Smooth muscle cell (in vitro differentiated cells): Measurements from ENCODE around the gene PLPPR3. TPM values are rescaled to one million over a fixed set of nuclear protein-coding genes. Genes with fewer than 3 reads are reported as not detected.

ENCODE experiments used
- DNase-seq: peaks from one replicate; lab custom pipeline; 2025; ENCODE audit not compliant: unreplicated experiment; lab: John Stamatoyannopoulos, UW
- H2AFZ ChIP-seq: fragments of 200-600 bp; sonication (generic); 2 replicates; pipeline ENCODE4 v1.6.0; 2016; ENCODE audit warnings: antibody characterized with exemption, low read depth, mild to moderate bottlenecking
- H3F3A ChIP-seq: fragments of 200-600 bp; sonication (generic); 2 replicates; pipeline ENCODE4 v1.6.0; 2017; ENCODE audit warnings: antibody characterized with exemption, low read depth
- H3K27ac ChIP-seq: fragments of 200-600 bp; sonication (generic); 2 replicates; pipeline ENCODE4 v1.5.1; 2016; ENCODE audit warnings: low read depth, mild to moderate bottlenecking
- H3K27me3 ChIP-seq: fragments of 200-600 bp; sonication (generic); 2 replicates; pipeline ENCODE4 v1.6.1; 2016; ENCODE audit warnings: low read depth, mild to moderate bottlenecking
- H3K36me3 ChIP-seq: fragments of 200-600 bp; sonication (generic); 2 replicates; pipeline ENCODE4 v1.5.1; 2016; ENCODE audit warnings: low read depth
- H3K4me1 ChIP-seq: fragments of 200-600 bp; sonication (generic); 2 replicates; pipeline ENCODE4 v1.5.1; 2016; ENCODE audit warnings: low read depth
- H3K4me2 ChIP-seq: fragments of 200-600 bp; sonication (generic); 2 replicates; pipeline ENCODE4 v1.6.0; 2016; ENCODE audit warnings: mild to moderate bottlenecking
- H3K4me3 ChIP-seq: fragments of 200-600 bp; sonication (generic); 2 replicates; pipeline ENCODE4 v1.5.1; 2016; ENCODE audit warnings: mild to moderate bottlenecking
- H3K79me2 ChIP-seq: fragments of 200-600 bp; sonication (generic); 2 replicates; pipeline ENCODE4 v1.6.0; 2016; ENCODE audit warnings: low read depth, mild to moderate bottlenecking
- H3K9ac ChIP-seq: fragments of 200-600 bp; sonication (generic); 2 replicates; pipeline ENCODE4 v1.6.0; 2016; ENCODE audit warnings: low read depth
- H3K9me3 ChIP-seq: fragments of 200-600 bp; sonication (generic); replicated peaks from 2 replicates; pipeline ENCODE4 v1.5.1; 2016; ENCODE audit warnings: low read depth
- H4K20me1 ChIP-seq: fragments of 200-600 bp; sonication (generic); 2 replicates; pipeline ENCODE4 v1.6.0; 2016; ENCODE audit warnings: low read depth
- WGBS: methylation state at CpG from one replicate; pipeline ENCODE4 v1.1.7; 2016; ENCODE audit warnings: low lambda C conversion rate; 5-methylcytosine and 5-hydroxymethylcytosine counted together
- polyA plus RNA-seq: library from polyadenylated mRNA; unstranded; fragments of >200 nt; fragmentation: Nextera tagmentation; extraction: Ambion mirVana; gene quantifications from 2 replicates; pipeline ENCODE4 v1.2.1, GENCODE V29; 2016
- total RNA-seq: library from RNA; depleted of rRNA; stranded (reverse); fragments of >200 nt; gene quantifications from 2 replicates; pipeline ENCODE4 v1.2.3, GENCODE V29; 2014
- TF ChIP-seq, protein P1 (sequence below): fragments of 200-600 bp; sonication (generic); IDR thresholded peaks from 2 replicates; pipeline ENCODE4 v1.5.1; 2017; ENCODE audit warnings: borderline replicate concordance, mild to moderate bottlenecking, antibody characterized with exemption; ENCODE audit not compliant: insufficient read depth, poor library complexity, severe bottlenecking

Gene PLPPR3
- total and polyA plus RNA-seq, 2 experiments from 2014 or later, result 6.5 to 13.7 TPM

DNA sequence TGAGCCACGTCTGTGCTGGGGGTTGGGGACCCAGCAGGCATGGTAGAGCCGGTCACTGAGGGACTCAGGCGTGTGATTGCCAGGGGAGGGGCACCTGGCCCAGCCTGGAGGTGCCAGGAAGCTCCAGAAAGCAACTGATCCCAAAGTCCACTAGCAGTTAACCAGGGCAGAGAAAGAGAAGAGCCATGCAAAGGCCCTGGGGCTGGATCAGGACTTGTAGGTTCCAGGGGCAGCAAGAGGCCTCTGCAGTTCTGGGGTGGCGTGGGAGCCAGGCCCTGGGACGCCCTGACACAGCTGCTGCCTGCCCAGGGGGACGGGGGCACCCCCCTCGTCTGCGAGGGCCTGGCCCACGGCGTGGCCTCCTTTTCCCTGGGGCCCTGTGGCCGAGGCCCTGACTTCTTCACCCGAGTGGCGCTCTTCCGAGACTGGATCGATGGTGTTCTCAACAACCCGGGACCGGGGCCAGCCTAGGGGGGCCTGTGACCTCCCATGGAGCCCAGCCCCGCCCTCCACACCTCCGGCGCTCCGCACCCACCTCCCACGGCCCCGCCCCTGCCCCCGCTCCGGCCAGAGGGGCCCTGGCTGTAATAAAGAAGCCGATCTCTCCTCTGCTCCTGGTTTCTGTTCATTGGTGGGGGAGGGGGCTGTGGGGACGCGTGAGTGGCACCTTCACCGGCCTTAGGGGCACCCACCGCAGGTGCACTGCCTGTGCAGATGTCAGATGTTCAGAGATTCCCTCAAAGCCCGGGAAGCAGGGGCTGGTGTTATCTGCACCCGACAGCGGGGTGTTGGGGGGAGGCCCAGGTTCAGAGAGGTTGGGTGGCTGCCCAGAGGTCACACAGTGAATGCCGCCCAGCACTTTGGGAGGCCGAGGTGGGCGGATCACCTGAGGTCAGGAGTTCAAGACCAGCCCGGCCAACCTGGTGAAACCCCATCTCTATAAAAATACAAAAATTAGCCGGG lies 9.9 kb upstream of the PLPPR3 start:
- no peaks in the 10 kb centered on the region for H3K79me2 ChIP-seq
- no peak overlapping the region for H3K9ac ChIP-seq
- no peak for DNase-seq
- no peak overlapping the region for H3K27ac ChIP-seq
- WGBS, result 88% methylated on average over 34 of the region's 38 CpGs
- no peaks in the 10 kb centered on the region for H4K20me1 ChIP-seq
- no peaks in the 10 kb centered on the region for H3K27me3 ChIP-seq
- H2AFZ ChIP-seq, result no peak overlapping the region
- no peaks in the 10 kb centered on the region for H3K4me1 ChIP-seq
- TF ChIP-seq, protein P1, sequence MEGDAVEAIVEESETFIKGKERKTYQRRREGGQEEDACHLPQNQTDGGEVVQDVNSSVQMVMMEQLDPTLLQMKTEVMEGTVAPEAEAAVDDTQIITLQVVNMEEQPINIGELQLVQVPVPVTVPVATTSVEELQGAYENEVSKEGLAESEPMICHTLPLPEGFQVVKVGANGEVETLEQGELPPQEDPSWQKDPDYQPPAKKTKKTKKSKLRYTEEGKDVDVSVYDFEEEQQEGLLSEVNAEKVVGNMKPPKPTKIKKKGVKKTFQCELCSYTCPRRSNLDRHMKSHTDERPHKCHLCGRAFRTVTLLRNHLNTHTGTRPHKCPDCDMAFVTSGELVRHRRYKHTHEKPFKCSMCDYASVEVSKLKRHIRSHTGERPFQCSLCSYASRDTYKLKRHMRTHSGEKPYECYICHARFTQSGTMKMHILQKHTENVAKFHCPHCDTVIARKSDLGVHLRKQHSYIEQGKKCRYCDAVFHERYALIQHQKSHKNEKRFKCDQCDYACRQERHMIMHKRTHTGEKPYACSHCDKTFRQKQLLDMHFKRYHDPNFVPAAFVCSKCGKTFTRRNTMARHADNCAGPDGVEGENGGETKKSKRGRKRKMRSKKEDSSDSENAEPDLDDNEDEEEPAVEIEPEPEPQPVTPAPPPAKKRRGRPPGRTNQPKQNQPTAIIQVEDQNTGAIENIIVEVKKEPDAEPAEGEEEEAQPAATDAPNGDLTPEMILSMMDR, result no peak
- H3K4me2 ChIP-seq, result no peak overlapping the region
- H3K9me3 ChIP-seq, result no peaks in the 10 kb centered on the region
- H3K4me3 ChIP-seq, result no peak overlapping the region
- no peaks in the 10 kb centered on the region for H3F3A ChIP-seq
- H3K36me3 ChIP-seq, result no peaks in the 10 kb centered on the region

DNA sequence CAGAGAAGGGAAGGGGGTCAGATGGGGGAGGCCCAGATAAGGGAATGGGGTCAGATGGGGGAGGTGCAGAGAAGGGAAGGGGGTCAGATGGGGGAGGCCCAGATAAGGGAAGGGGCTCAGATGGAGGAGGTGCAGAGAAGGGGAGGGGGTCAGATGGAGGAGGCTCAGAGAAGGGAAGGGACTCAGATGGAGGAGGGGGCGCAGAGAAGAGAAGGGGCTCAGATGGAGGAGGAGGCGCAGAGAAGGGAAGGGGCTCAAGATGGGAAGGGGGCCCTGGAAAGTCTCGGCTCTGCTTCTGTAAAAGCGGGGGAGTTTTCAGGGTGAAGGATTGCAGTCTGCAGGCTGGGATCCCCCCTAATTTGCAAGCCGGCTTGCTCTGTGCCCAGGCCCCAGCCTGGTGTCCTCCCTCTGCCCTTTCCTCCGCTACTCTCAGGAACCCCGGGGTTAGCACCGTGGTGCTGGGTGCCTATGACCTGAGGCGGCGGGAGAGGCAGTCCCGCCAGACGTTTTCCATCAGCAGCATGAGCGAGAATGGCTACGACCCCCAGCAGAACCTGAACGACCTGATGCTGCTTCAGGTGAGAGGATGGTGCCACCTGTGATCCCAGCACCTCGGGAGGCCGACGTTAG lies 7.5 kb upstream of the PLPPR3 start:
- no peaks in the 10 kb centered on the region for H3F3A ChIP-seq
- 90% methylated on average over 16 of the region's 18 CpGs for whole genome bisulfite sequencing
- H3K4me1 ChIP-seq, result no peaks in the 10 kb centered on the region
- no peaks in the 10 kb centered on the region for H4K20me1 ChIP-seq
- no peaks in the 10 kb centered on the region for H3K79me2 ChIP-seq
- H3K9ac ChIP-seq, result no peak overlapping the region
- H3K27ac ChIP-seq, result no peak overlapping the region
- H3K9me3 ChIP-seq, result no peaks in the 10 kb centered on the region
- no peak overlapping the region for H3K4me2 ChIP-seq
- TF ChIP-seq, protein P1, result no peak
- no peaks in the 10 kb centered on the region for H3K27me3 ChIP-seq
- H3K4me3 ChIP-seq, result no peak overlapping the region
- H2AFZ ChIP-seq, result no peak overlapping the region
- DNase-seq, result no peak
- no peaks in the 10 kb centered on the region for H3K36me3 ChIP-seq

DNA sequence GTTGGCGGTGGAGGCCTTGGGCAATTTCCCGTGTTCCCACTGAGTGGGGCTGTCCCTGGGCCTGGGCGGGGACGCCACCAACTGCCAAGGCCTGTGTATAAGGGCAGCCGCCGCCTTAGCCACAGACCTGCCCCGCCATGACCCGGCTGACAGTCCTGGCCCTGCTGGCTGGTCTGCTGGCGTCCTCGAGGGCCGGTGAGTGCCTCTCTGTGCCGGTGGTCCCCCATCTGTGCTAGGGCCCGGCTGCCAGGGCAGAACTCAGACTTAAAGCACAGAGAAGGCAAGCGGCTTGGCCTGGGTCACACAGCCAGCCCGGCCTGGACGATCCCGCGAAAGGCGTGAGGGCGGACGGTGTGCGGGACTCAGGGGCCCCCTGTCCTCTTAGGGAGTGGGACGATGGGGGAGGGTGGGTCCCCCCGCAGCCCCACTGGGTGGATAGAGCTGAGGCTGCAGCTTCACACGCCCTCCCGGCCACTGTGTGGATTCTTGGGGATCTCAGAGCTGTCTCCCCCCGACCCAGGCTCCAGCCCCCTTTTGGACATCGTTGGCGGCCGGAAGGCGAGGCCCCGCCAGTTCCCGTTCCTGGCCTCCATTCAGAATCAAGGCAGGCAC lies 6.1 kb upstream of the PLPPR3 start, which contains the start of gene AZU1:
TSS of gene AZU1 (plus strand) at position 128 of the 612 bp plus-strand sequence. CDS start at position 138, 10 bp downstream.
- H3K4me2 ChIP-seq, result no peak within 1 kb of the TSS
- WGBS, result 93% methylated on average over 32 of the region's 33 CpGs
- no peak for DNase-seq
- no peaks in the 10 kb centered on the region for H3K27me3 ChIP-seq
- peaks cover 5% of the 10 kb centered on the region for H3K4me1 ChIP-seq
- H3K9me3 ChIP-seq, result no peaks in the 10 kb centered on the region
- H3K36me3 ChIP-seq, result no peaks in the 10 kb centered on the region
- no peaks in the 10 kb centered on the region for H3K79me2 ChIP-seq
- no peak within 1 kb of the TSS for H2AFZ ChIP-seq
- H3F3A ChIP-seq, result no peaks in the 10 kb centered on the region
- TF ChIP-seq, protein P1, result no peak
- H3K4me3 ChIP-seq, result no peak within 1 kb of the TSS
- H4K20me1 ChIP-seq, result no peaks in the 10 kb centered on the region
- no peak within 1 kb of the TSS for H3K9ac ChIP-seq
- no peak within 1 kb of the TSS for H3K27ac ChIP-seq
